Neural progenitor cell (in vitro differentiated cells): ENCODE data around the gene HBS1L. TPM values are rescaled to one million over a fixed set of nuclear protein-coding genes. Genes with fewer than 3 reads are reported as not detected.

Experiments used
- DNase-seq: peaks from one replicate; pipeline ENCODE4 v3.0.0-alpha.2; 2016; ENCODE audit warnings: low spot score
- H2AFZ ChIP-seq: fragments of 200-600 bp; sonication (generic); replicated peaks from 2 replicates; pipeline ENCODE4 v1.6.1; 2016; ENCODE audit warnings: antibody characterized with exemption
- H3F3A ChIP-seq: fragments of 200-600 bp; sonication (generic); 2 replicates; pipeline ENCODE4 v1.6.1; 2016; ENCODE audit warnings: antibody characterized with exemption, low read depth
- H3K27ac ChIP-seq: fragments of 200-600 bp; sonication (generic); 2 replicates; pipeline ENCODE4 v1.5.1; 2016; ENCODE audit warnings: mild to moderate bottlenecking
- H3K27me3 ChIP-seq: fragments of 200-600 bp; sonication (generic); 2 replicates; pipeline ENCODE4 v1.6.1; 2016; ENCODE audit warnings: mild to moderate bottlenecking, moderate library complexity
- H3K36me3 ChIP-seq: fragments of 200-600 bp; sonication (generic); 2 replicates; pipeline ENCODE4 v1.5.1; 2016
- H3K4me1 ChIP-seq: fragments of 200-600 bp; sonication (generic); 2 replicates; pipeline ENCODE4 v1.6.1; 2016; ENCODE audit warnings: mixed run types
- H3K4me2 ChIP-seq: fragments of 200-600 bp; sonication (generic); 2 replicates; pipeline ENCODE4 v1.6.1; 2016
- H3K4me3 ChIP-seq: fragments of 200-600 bp; sonication (generic); 2 replicates; pipeline ENCODE4 v1.5.1; 2016
- H3K79me2 ChIP-seq: fragments of 200-600 bp; sonication (generic); 2 replicates; pipeline ENCODE4 v1.6.1; 2016; ENCODE audit warnings: low read depth
- H3K9ac ChIP-seq: fragments of 200-600 bp; sonication (generic); 2 replicates; pipeline ENCODE4 v1.6.1; 2016
- H3K9me3 ChIP-seq: fragments of 200-600 bp; sonication (generic); 2 replicates; pipeline ENCODE4 v1.5.1; 2016; ENCODE audit warnings: low read depth
- H4K20me1 ChIP-seq: fragments of 200-600 bp; sonication (generic); 2 replicates; pipeline ENCODE4 v1.6.1; 2016; ENCODE audit warnings: low read depth
- H3K27ac Mint-ChIP-seq: 3 replicates; pipeline ENCODE4 v1.8.0; 2021; ENCODE audit warnings: mixed read lengths
- H3K27me3 Mint-ChIP-seq: 2 replicates; pipeline ENCODE4 v1.8.0; 2022; ENCODE audit warnings: low read depth, mild to moderate bottlenecking, inconsistent platforms, moderate library complexity, mixed read lengths; ENCODE audit not compliant: insufficient read depth
- H3K36me3 Mint-ChIP-seq: 3 replicates; pipeline ENCODE4 v1.8.0; 2021; ENCODE audit warnings: mixed read lengths
- H3K4me1 Mint-ChIP-seq: 3 replicates; pipeline ENCODE4 v1.8.0; 2021; ENCODE audit warnings: mixed read lengths
- H3K4me3 Mint-ChIP-seq: 3 replicates; pipeline ENCODE4 v1.8.0; 2021; ENCODE audit warnings: mild to moderate bottlenecking, moderate library complexity, mixed read lengths
- H3K9me3 Mint-ChIP-seq: 3 replicates; pipeline ENCODE4 v1.8.0; 2020; ENCODE audit warnings: mixed read lengths
- CTCF ChIP-seq: fragments of 200-600 bp; sonication (generic); IDR thresholded peaks from 2 replicates; pipeline ENCODE4 v1.5.1; 2017; ENCODE audit warnings: antibody characterized with exemption, mild to moderate bottlenecking
- EZH2 ChIP-seq: fragments of 200-600 bp; sonication (generic); IDR thresholded peaks from 2 replicates; pipeline ENCODE4 v1.6.1; 2017; ENCODE audit warnings: antibody characterized with exemption, mild to moderate bottlenecking, moderate library complexity
- EZH2phosphoT487 ChIP-seq: fragments of 200-600 bp; sonication (generic); IDR thresholded peaks from 2 replicates; pipeline ENCODE4 v1.6.1; 2017; ENCODE audit warnings: antibody characterized with exemption
- total RNA-seq: library from RNA; depleted of rRNA; stranded (reverse); fragments of >200 nt; gene quantifications from 2 replicates; pipeline ENCODE4 v1.2.3, GENCODE V29; 2015; ENCODE audit warnings: low replicate concordance

The HBS1L gene
- total RNA-seq, 1 donor from 2014 or later = 215 TPM

- no peaks in the 10 kb centered on the region for H3K4me1 Mint-ChIP-seq
- H3F3A ChIP-seq = no peaks in the 10 kb centered on the region
- no peak overlapping the region for H3K9ac ChIP-seq
- DNase-seq = no peak
- H3K4me1 ChIP-seq = no peaks in the 10 kb centered on the region
- no peak overlapping the region for H3K4me3 Mint-ChIP-seq
- H3K9me3 Mint-ChIP-seq = no peaks in the 10 kb centered on the region
- H3K27me3 ChIP-seq = no peaks in the 10 kb centered on the region
- H3K27ac Mint-ChIP-seq = no peak overlapping the region
- TF ChIP-seq EZH2 = no peak
- TF ChIP-seq CTCF = no peak
- H3K9me3 ChIP-seq = no peaks in the 10 kb centered on the region
- no peak overlapping the region for H3K27ac ChIP-seq
- H3K79me2 ChIP-seq = peaks cover 91% of the 10 kb centered on the region
- H3K36me3 Mint-ChIP-seq = peaks cover 11% of the 10 kb centered on the region
- no peak overlapping the region for H3K4me2 ChIP-seq
- peaks cover 6% of the 10 kb centered on the region for H3K36me3 ChIP-seq
- H3K4me3 ChIP-seq = no peak overlapping the region
- H4K20me1 ChIP-seq = peaks cover 27% of the 10 kb centered on the region
- H3K27me3 Mint-ChIP-seq = no peaks in the 10 kb centered on the region
- H2AFZ ChIP-seq = no peak overlapping the region
Measured at GRCh38 chr6:135043364-135043763, 11.3 kb downstream of the HBS1L start.

- no peaks in the 10 kb centered on the region for H3F3A ChIP-seq
- H3K4me3 ChIP-seq = no peak overlapping the region
- H4K20me1 ChIP-seq = peaks cover 6% of the 10 kb centered on the region
- H3K27me3 ChIP-seq = no peaks in the 10 kb centered on the region
- H3K9me3 ChIP-seq = no peaks in the 10 kb centered on the region
- no peak for TF ChIP-seq EZH2
- TF ChIP-seq EZH2phosphoT487 = no peak
- Mint-ChIP-seq H3K36me3 (peaks cover 20% of the 10 kb centered on the region), H3K27ac (no peak overlapping the region), H3K4me1 (no peaks in the 10 kb centered on the region), H3K4me3 (no peak overlapping the region), H3K9me3 (no peaks in the 10 kb centered on the region), H3K27me3 (no peaks in the 10 kb centered on the region)
- H3K79me2 ChIP-seq = peaks cover 49% of the 10 kb centered on the region
- peaks cover 13% of the 10 kb centered on the region for H3K36me3 ChIP-seq
- no peak overlapping the region for H3K27ac ChIP-seq
- no peak for DNase-seq
- no peaks in the 10 kb centered on the region for H3K4me1 ChIP-seq
- no peak overlapping the region for H3K9ac ChIP-seq
- no peak overlapping the region for H3K4me2 ChIP-seq
- no peak overlapping the region for H2AFZ ChIP-seq
Measured at GRCh38 chr6:135038335-135038734, 16.3 kb downstream of the HBS1L start.

DNA sequence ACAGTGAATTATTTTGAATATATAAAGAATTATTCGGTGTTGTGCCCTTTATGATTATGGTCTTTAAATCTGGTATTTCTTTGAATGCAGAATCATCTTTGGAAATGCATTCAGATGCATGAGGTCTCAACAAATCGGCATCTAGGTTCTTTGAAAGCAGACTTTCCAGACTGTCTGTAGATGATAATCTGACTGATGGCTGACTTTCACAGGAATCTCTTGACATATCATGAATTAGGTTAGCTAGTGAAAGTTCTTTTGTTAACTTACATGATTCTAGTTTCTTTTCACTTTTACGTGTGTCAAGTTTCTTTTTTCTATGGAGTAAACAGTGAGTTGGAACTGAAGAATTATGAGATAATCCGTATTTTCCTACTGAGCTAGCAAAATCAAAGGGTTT lies 17.1 kb downstream of the HBS1L start:
- no peak overlapping the region for H3K27ac ChIP-seq
- no peak for DNase-seq
- H3K27ac Mint-ChIP-seq = no peak overlapping the region
- no peaks in the 10 kb centered on the region for H3K27me3 ChIP-seq
- H3K9ac ChIP-seq = no peak overlapping the region
- H3K4me3 Mint-ChIP-seq = no peak overlapping the region
- no peak overlapping the region for H2AFZ ChIP-seq
- H3K27me3 Mint-ChIP-seq = no peaks in the 10 kb centered on the region
- no peak overlapping the region for H3K4me2 ChIP-seq
- H3F3A ChIP-seq = no peaks in the 10 kb centered on the region
- no peaks in the 10 kb centered on the region for H3K4me1 ChIP-seq
- no peaks in the 10 kb centered on the region for H3K9me3 Mint-ChIP-seq
- H3K36me3 Mint-ChIP-seq = peaks cover 20% of the 10 kb centered on the region
- no peaks in the 10 kb centered on the region for H3K4me1 Mint-ChIP-seq
- H3K4me3 ChIP-seq = no peak overlapping the region
- peaks cover 6% of the 10 kb centered on the region for H4K20me1 ChIP-seq
- H3K79me2 ChIP-seq = peaks cover 47% of the 10 kb centered on the region
- H3K9me3 ChIP-seq = no peaks in the 10 kb centered on the region
- peaks cover 13% of the 10 kb centered on the region for H3K36me3 ChIP-seq
- TF ChIP-seq EZH2 = no peak
- no peak for TF ChIP-seq CTCF
- TF ChIP-seq EZH2phosphoT487 = no peak

- no peaks in the 10 kb centered on the region for H3K4me1 ChIP-seq
- no peaks in the 10 kb centered on the region for H3K9me3 ChIP-seq
- Mint-ChIP-seq H3K27ac (no peak overlapping the region), H3K36me3 (peaks cover 20% of the 10 kb centered on the region), H3K4me1 (no peaks in the 10 kb centered on the region), H3K4me3 (no peak overlapping the region), H3K27me3 (no peaks in the 10 kb centered on the region), H3K9me3 (no peaks in the 10 kb centered on the region)
- TF ChIP-seq EZH2phosphoT487 (no peak), EZH2 (no peak), CTCF (no peak)
- no peaks in the 10 kb centered on the region for H3K27me3 ChIP-seq
- H3K4me3 ChIP-seq = no peak overlapping the region
- H3K4me2 ChIP-seq = no peak overlapping the region
- H3K36me3 ChIP-seq = peaks cover 13% of the 10 kb centered on the region
- H3K9ac ChIP-seq = no peak overlapping the region
- no peak for DNase-seq
- H3K79me2 ChIP-seq = peaks cover 41% of the 10 kb centered on the region
- no peak overlapping the region for H2AFZ ChIP-seq
- H3K27ac ChIP-seq = no peak overlapping the region
- H3F3A ChIP-seq = no peaks in the 10 kb centered on the region
- peaks cover 4% of the 10 kb centered on the region for H4K20me1 ChIP-seq
Measured at GRCh38 chr6:135036731-135037420, 17.7 kb downstream of the HBS1L start.
